ENCODE measurements around the gene PARD6B.

DNA sequence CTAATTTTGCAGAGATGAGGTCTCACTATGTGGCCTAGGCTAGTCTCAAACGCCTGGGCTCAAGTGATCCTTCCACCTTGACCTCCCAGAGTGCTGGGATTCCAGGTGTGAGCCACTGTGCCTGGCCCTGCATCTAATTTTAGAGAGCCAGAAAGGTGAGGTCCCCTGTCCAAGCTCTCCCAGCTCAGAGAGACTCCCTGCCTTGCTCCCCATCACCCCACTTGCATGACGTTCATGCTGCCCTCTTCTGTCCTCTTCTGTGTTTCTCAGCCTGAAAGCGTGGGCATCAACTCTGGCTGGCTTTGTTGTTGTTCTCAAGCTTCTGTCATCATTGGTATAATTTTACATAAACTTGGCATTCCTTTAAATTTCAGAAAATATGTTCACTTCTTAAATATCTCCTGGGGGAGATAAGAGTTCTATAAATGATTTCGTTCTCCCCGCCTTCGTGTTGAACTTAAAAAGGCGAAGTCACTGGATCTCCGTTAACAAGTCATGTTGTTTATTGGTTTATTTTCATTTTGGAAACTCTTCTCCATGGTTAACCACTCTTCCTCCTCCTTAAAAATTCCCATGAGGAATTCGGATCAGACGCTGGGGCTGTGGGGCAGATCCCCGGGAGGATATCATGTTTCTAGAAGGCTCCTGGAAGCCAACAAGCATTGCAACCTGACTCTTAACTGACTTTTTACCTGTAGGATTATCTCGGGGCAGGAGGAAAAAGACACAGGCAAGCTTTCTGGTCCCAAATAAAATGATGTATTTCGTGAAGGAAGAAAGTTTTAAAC is 13.2 kb upstream of the PARD6B start:
- no peak for TF ChIP-seq EZH2 (IDR thresholded peaks at IDR 0.05; ENCODE audit: borderline replicate concordance, insufficient read depth, low read depth, low read length, poor library complexity, severe bottlenecking)
- TF ChIP-seq, protein P1, sequence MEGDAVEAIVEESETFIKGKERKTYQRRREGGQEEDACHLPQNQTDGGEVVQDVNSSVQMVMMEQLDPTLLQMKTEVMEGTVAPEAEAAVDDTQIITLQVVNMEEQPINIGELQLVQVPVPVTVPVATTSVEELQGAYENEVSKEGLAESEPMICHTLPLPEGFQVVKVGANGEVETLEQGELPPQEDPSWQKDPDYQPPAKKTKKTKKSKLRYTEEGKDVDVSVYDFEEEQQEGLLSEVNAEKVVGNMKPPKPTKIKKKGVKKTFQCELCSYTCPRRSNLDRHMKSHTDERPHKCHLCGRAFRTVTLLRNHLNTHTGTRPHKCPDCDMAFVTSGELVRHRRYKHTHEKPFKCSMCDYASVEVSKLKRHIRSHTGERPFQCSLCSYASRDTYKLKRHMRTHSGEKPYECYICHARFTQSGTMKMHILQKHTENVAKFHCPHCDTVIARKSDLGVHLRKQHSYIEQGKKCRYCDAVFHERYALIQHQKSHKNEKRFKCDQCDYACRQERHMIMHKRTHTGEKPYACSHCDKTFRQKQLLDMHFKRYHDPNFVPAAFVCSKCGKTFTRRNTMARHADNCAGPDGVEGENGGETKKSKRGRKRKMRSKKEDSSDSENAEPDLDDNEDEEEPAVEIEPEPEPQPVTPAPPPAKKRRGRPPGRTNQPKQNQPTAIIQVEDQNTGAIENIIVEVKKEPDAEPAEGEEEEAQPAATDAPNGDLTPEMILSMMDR (IDR thresholded peaks at IDR 0.05): no peak
